Activated B cell treated with CpG ODN at 0.5 μM for 24 hours (primary cell): ENCODE results near the gene TGFB1. TPM values are rescaled to one million over a fixed set of nuclear protein-coding genes. Genes with fewer than 3 reads are reported as not detected.

Experiments used
- ATAC-seq: fragments of 200-7000 bp; cut with Tn5 transposase; one replicate; pipeline ENCODE4 v1.10.0; 2021; ENCODE audit warnings: low read depth, mild to moderate bottlenecking, moderate library complexity
- CTCF ChIA-PET: fragments of 350-600 bp; sonication (Branson Sonifier 250); formaldehyde crosslinking; loops from one replicate; lab custom pipeline; 2021; ENCODE audit warnings: antibody characterized with exemption; lab: Charles Lee
- POLR2A ChIA-PET: fragments of 350-600 bp; sonication (Branson Sonifier 250); formaldehyde crosslinking; loops from one replicate; lab custom pipeline; 2021; ENCODE audit warnings: antibody characterized with exemption; lab: Charles Lee
- DNase-seq: peaks from one replicate; pipeline ENCODE4 v3.0.0; 2022
- H3K27ac Mint-ChIP-seq: one replicate; pipeline ENCODE4 v1.8.0; 2020; ENCODE audit warnings: mixed read lengths
- H3K27me3 Mint-ChIP-seq: one replicate; pipeline ENCODE4 v1.8.0; 2021; ENCODE audit warnings: mixed read lengths
- H3K36me3 Mint-ChIP-seq: one replicate; pipeline ENCODE4 v1.8.0; 2021; ENCODE audit warnings: low read depth, mixed read lengths
- H3K4me1 Mint-ChIP-seq: one replicate; pipeline ENCODE4 v1.8.0; 2021; ENCODE audit warnings: mixed read lengths
- H3K4me3 Mint-ChIP-seq: one replicate; pipeline ENCODE4 v1.8.0; 2020; ENCODE audit warnings: mild to moderate bottlenecking, mixed read lengths
- H3K9me3 Mint-ChIP-seq: one replicate; pipeline ENCODE4 v1.8.0; 2020; ENCODE audit warnings: mixed read lengths
- intact Hi-C: fragments of 100-400 bp; cut with micrococcal nuclease; formaldehyde crosslinking; loops from one replicate; pipeline ENCODE4 v1.15.1; 2024
- total RNA-seq: library from RNA; stranded (reverse); gene quantifications from 2 replicates; pipeline ENCODE4 v1.2.3, GENCODE V29; 2022
- TF ChIP-seq, protein P1 (sequence below): fragments of 200-600 bp; IDR thresholded peaks from one replicate; pipeline ENCODE4 v1.8.0; 2022; ENCODE audit warnings: antibody characterized with exemption, mild to moderate bottlenecking

The TGFB1 gene
- total RNA-seq, 1 donor from 2014 or later = 88.5 TPM

DNA sequence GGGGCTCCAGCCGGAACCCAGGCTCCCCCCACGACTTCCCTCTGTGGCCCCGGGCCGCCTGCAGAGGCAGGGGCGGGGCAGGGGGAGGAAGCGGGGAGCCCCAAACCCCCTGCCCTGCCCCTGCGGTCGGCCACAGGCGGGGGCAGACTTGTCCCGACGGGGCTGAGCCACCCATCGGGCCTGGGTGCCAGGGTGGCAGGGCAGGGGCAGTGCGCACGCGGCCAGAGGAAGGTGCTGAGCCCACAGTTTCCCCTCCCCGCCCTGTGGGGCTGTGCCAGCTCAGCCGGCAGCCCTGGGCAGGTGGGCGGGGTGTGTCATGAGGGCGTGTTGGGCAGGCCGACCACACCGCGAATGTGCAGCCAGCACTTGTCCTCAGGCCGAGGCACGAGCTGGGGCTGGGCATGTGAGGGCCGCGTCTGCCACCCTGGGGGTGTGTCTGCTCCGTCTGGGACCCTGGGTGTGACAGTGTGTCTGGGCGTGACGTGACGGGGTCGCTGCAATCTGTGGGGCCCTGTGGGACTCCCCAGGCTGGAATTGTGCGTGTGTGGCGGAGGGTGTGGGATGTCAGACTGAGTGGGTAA is 26.1 kb downstream of the TGFB1 start:
- TF ChIP-seq, protein P1, sequence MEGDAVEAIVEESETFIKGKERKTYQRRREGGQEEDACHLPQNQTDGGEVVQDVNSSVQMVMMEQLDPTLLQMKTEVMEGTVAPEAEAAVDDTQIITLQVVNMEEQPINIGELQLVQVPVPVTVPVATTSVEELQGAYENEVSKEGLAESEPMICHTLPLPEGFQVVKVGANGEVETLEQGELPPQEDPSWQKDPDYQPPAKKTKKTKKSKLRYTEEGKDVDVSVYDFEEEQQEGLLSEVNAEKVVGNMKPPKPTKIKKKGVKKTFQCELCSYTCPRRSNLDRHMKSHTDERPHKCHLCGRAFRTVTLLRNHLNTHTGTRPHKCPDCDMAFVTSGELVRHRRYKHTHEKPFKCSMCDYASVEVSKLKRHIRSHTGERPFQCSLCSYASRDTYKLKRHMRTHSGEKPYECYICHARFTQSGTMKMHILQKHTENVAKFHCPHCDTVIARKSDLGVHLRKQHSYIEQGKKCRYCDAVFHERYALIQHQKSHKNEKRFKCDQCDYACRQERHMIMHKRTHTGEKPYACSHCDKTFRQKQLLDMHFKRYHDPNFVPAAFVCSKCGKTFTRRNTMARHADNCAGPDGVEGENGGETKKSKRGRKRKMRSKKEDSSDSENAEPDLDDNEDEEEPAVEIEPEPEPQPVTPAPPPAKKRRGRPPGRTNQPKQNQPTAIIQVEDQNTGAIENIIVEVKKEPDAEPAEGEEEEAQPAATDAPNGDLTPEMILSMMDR = no peak
- Mint-ChIP-seq H3K27ac (peak overlapping the region; percentile 91), H3K4me1 (peaks cover 70% of the 10 kb centered on the region), H3K36me3 (peaks cover 49% of the 10 kb centered on the region), H3K27me3 (no peaks in the 10 kb centered on the region), H3K4me3 (peak overlapping the region; percentile 77), H3K9me3 (no peaks in the 10 kb centered on the region)
- ChIA-PET POLR2A (interaction anchor here (0.6 to 6.2 kb wide), 13 partner anchors 18 to 550 kb away, joined by 3 to 119 read pairs (median 6); partner anchors contain the start of genes B9D2, CCDC97, DMAC2 and HNRNPUL1), CTCF (interaction anchor here (1.2 to 2.2 kb wide), 3 partner anchors 19 to 25 kb away, joined by 4 to 18 read pairs (median 4); partner anchors contain the start of gene TGFB1)
- DNase-seq (peak; percentile 77), ATAC-seq (peak; percentile 71)
- intact Hi-C loops = loop anchor here (1.0 kb wide), 3 partner anchors 24 to 70 kb away; partner anchors contain the start of genes BCKDHA and EXOSC5

DNA sequence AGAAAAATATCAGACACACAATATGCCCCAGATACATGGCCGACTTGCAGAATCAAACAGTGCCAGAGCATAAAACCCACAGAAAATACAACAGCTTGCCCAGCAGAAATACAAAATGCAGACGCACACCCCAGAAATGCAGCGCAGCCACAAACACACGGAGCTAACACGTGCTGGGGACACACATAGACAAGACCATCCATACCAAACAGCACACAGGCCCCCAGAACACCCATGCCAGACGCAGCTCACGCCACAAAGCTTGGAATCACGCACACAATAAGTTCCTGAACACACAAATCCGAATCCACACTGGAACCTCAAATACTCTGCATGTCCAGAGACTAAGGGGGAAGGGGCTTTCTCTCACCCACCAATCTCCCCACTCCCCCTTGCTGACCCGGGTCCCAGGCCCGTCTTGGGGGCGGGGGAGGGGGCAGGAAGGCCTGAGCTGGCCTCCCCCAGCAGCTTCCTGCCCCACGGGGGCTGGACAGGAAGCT is 26.6 kb downstream of the TGFB1 start:
- ChIA-PET CTCF (interaction anchor here (1.2 to 2.2 kb wide), 3 partner anchors 18 to 25 kb away, joined by 4 to 18 read pairs (median 4); partner anchors contain the start of gene TGFB1), POLR2A (interaction anchor here (0.6 to 6.2 kb wide), 14 partner anchors 18 to 550 kb away, joined by 3 to 119 read pairs (median 6); partner anchors contain the start of genes B9D2, CCDC97, DMAC2 and HNRNPUL1)
- H3K27me3 Mint-ChIP-seq = no peaks in the 10 kb centered on the region
- H3K27ac Mint-ChIP-seq = peak overlapping the region; percentile 93
- intact Hi-C loops = loop anchor here (1.0 kb wide), 3 partner anchors 24 to 70 kb away; partner anchors contain the start of genes BCKDHA and EXOSC5
- H3K4me1 Mint-ChIP-seq = peaks cover 73% of the 10 kb centered on the region
- H3K36me3 Mint-ChIP-seq = peaks cover 48% of the 10 kb centered on the region
- DNase-seq (no peak), ATAC-seq (no peak)
- TF ChIP-seq, protein P1 = no peak
- peak overlapping the region; percentile 55 for H3K4me3 Mint-ChIP-seq
- H3K9me3 Mint-ChIP-seq = no peaks in the 10 kb centered on the region

DNA sequence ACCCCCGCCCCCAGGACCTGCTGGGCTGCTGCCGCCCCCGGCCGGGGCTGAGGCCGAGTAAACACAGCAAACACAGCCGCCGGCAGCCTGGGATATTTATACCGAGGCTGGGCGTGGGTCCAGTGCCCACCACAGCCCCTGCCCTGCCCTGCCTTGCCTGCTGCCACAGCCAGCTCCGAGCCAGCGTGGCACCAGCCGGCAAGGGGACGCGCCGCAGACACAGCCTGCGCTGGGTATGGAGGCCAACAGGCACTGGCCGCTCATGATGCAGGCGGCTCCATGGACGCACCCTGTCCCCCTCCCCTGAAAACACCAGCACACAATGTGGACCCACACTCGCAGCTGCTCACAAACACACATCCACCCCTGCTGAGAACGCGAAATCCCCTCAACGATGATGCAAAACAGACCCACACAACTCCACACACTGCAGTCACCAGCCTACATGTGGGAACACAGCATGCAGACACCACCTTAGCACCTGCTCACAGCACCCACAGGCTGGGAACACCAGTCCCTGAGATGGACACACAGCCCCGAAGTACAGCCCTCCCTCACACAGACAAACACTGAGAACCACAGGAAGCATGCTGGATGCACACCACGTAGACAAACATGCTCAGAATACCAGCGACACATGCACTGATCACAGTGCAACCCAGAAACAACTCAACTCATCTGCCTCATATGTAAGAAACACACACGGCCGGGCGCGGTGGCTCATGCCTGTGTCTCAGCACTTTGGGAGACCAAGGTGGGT is 27.6 kb downstream of the TGFB1 start:
- POLR2A ChIA-PET = interaction anchor here (0.6 to 6.2 kb wide), 8 partner anchors 9 to 223 kb away, joined by 3 to 119 read pairs (median 26); partner anchors contain the start of genes B9D2, CCDC97, HNRNPUL1 and TGFB1
- no peaks in the 10 kb centered on the region for H3K27me3 Mint-ChIP-seq
- H3K9me3 Mint-ChIP-seq = no peaks in the 10 kb centered on the region
- peak overlapping the region; percentile 93 for H3K27ac Mint-ChIP-seq
- H3K4me1 Mint-ChIP-seq = peaks cover 75% of the 10 kb centered on the region
- CTCF ChIA-PET = interaction anchor here (1.0 to 2.2 kb wide), 3 partner anchors 17 to 38 kb away, joined by 3 to 18 read pairs (median 4); partner anchors contain the start of genes B9D2 and TGFB1
- intact Hi-C loops = loop anchor here (1.0 kb wide), 1 partner anchor 16 kb away; the partner anchor contains the start of gene CCDC97
- DNase-seq (peak; percentile 49), ATAC-seq (peak; percentile 47)
- TF ChIP-seq, protein P1 = no peak
- H3K4me3 Mint-ChIP-seq = peak overlapping the region; percentile 55
- H3K36me3 Mint-ChIP-seq = peaks cover 43% of the 10 kb centered on the region

DNA sequence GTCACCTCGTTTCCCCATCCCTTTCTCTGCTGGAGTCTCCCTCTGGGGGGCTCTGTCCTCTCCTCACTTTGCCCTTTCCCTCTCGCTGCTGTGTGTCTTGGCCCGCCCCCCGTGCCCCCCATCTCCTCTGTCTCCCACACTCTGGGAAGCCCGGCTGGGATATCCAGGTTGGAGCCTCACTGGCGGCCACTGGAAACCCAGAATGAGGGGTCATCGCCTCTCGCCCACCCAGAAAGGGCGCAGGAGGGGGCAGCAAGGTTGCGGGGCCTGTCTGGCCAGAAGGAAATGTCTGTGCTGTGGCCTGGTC is 28.1 kb downstream of the TGFB1 start:
- no peaks in the 10 kb centered on the region for H3K9me3 Mint-ChIP-seq
- peaks cover 74% of the 10 kb centered on the region for H3K4me1 Mint-ChIP-seq
- peaks cover 46% of the 10 kb centered on the region for H3K36me3 Mint-ChIP-seq
- ChIA-PET CTCF (interaction anchor here (1.0 kb wide), 1 partner anchor 39 kb away, joined by 3 read pairs; the partner anchor contains the start of gene B9D2), POLR2A (interaction anchor here (0.6 to 6.2 kb wide), 7 partner anchors 9 to 1094 kb away, joined by 3 to 119 read pairs (median 11); partner anchors contain the start of genes CCDC97 and TGFB1)
- DNase-seq = no peak
- TF ChIP-seq, protein P1 = no peak
- no peak overlapping the region for H3K4me3 Mint-ChIP-seq
- no peak for ATAC-seq
- peak overlapping the region; percentile 86 for H3K27ac Mint-ChIP-seq
- intact Hi-C loops = no loop called here
- no peaks in the 10 kb centered on the region for H3K27me3 Mint-ChIP-seq
